Neutrophil (primary cell): ENCODE measurements around the gene ZNF862.

Experiments
- H3K27ac ChIP-seq: fragments of 200-600 bp; sonication (generic); 2 replicates; pipeline ENCODE4 v1.5.1; 2016; ENCODE audit warnings: mild to moderate bottlenecking, moderate library complexity
- H3K27me3 ChIP-seq: fragments of 200-600 bp; sonication (generic); 2 replicates; pipeline ENCODE4 v1.6.0; 2016; ENCODE audit warnings: mild to moderate bottlenecking
- H3K36me3 ChIP-seq: fragments of 200-600 bp; sonication (generic); 2 replicates; pipeline ENCODE4 v1.5.1; 2017
- H3K4me1 ChIP-seq, 2 experiments: fragments of 200-600 bp in 1 of 2; sonication (generic) in 1 of 2; 1 replicate in 1 of 2; 2 replicates in 1 of 2; pipeline versions ENCODE4 v1.5.1 to v1.6.1; 2013 to 2016; ENCODE audit warnings: low read depth in 1 of 2, low read length in 1 of 2, mild to moderate bottlenecking in 1 of 2, moderate library complexity in 1 of 2; ENCODE audit not compliant: control insufficient read depth in 1 of 2, insufficient read depth in 1 of 2
- H3K4me3 ChIP-seq, 2 experiments: fragments of 200-600 bp in 1 of 2; sonication (generic) in 1 of 2; 1 replicate in 1 of 2; 2 replicates in 1 of 2; pipeline ENCODE4 v1.5.1; 2013 to 2016; ENCODE audit warnings: low read depth in 1 of 2, low read length in 1 of 2, mild to moderate bottlenecking in 1 of 2, moderate library complexity in 1 of 2
- H3K9me3 ChIP-seq: fragments of 200-600 bp; sonication (generic); 2 replicates; pipeline ENCODE4 v1.5.1; 2016
- CTCF ChIP-seq: fragments of 200-600 bp; sonication (generic); IDR thresholded peaks from 2 replicates; pipeline ENCODE4 v1.5.1; 2016; ENCODE audit warnings: antibody characterized with exemption

Gene ZNF862

GRCh38 chr7:149830997-149831740, 7.0 kb upstream of the ZNF862 start:
- Histone ChIP-seq H3K27me3 (peaks cover 19% of the 10 kb centered on the region), H3K9me3 (no peaks in the 10 kb centered on the region), H3K4me3 (no peak overlapping the region), H3K36me3 (no peaks in the 10 kb centered on the region), H3K4me1 (no peaks in the 10 kb centered on the region), H3K27ac (no peak overlapping the region)
- no peak for TF ChIP-seq CTCF

DNA sequence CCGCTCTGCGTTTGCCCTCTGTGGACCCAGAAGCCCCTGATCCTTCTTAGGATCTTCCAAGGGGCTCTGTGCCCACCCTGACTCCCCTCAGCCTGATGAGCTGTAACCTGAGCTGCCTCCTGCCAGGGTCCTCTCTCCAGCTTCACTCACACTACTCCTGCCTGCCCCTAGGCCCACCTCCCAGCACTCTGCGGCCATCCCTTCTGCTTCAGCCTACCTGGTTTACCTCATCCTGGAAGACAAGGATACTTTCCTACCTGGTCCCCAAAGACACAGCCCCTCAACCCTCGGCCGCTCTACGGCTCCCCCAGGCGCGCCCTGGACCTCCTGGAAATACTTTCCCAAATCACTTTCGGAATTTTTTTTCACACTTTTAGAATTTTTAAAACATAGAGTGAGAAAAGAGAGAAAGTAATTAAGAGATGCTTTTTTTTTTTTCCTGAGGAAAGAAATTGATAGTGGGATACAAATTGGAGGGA, 6.4 kb upstream of the ZNF862 start:
- Histone ChIP-seq H3K27me3 (peaks cover 19% of the 10 kb centered on the region), H3K36me3 (no peaks in the 10 kb centered on the region), H3K4me3 (no peak overlapping the region), H3K4me1 (no peaks in the 10 kb centered on the region), H3K27ac (no peak overlapping the region), H3K9me3 (no peaks in the 10 kb centered on the region)
- no peak for TF ChIP-seq CTCF

DNA sequence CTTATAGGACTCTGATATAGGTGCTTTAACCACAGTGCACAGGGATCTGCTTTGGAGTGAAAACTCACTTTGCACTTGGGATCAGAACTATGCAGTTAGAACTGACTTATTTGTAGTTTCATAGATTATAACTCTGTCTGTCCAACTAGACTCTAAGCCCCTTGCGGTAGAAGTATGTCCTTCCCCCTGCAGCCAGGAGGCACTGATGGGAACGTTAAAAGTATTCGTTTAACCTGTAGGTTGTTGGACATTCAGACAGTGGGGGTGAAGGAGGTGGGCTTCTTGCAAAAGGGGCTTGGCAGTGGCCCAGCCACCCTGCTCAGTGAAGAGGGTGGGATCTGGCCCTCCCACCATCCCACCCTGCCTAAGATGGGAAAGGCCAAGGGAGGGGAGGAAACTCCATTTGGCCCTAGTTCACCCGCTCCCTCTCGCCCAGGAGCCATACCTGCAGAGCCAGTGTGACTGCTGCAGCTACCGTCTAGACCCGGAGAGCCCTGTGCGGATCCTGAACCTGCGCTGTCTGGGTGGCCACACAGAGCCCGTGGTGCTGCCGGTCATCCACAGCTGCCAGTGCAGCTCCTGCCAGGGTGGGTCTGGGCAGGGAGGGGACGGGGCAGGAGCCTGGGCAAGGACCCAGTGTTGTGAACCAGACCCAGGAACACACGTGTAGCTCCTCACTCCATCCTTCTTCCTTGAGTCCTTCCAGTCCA, 5.7 kb upstream of the ZNF862 start:
- Histone ChIP-seq H3K4me1 (no peaks in the 10 kb centered on the region), H3K27me3 (peaks cover 19% of the 10 kb centered on the region), H3K36me3 (no peaks in the 10 kb centered on the region), H3K4me3 (no peak overlapping the region), H3K9me3 (no peaks in the 10 kb centered on the region), H3K27ac (no peak overlapping the region)
- no peak for TF ChIP-seq CTCF

GRCh38 chr7:149833495-149834130, 4.6 kb upstream of the ZNF862 start:
- peaks cover under 1 to 5% of the 10 kb centered on the region in 2 experiments for H3K4me1 ChIP-seq
- no peak overlapping the region for H3K4me3 ChIP-seq
- TF ChIP-seq CTCF, result no peak
- H3K9me3 ChIP-seq, result no peaks in the 10 kb centered on the region
- H3K27ac ChIP-seq, result no peak overlapping the region
- no peaks in the 10 kb centered on the region for H3K36me3 ChIP-seq
- peaks cover 19% of the 10 kb centered on the region for H3K27me3 ChIP-seq

GRCh38 chr7:149834601-149835000, 3.6 kb upstream of the ZNF862 start:
- Histone ChIP-seq H3K36me3 (no peaks in the 10 kb centered on the region), H3K4me1 (peaks cover 6 to 11% of the 10 kb centered on the region in 2 experiments), H3K4me3 (no peak overlapping the region), H3K27me3 (peaks cover 19% of the 10 kb centered on the region), H3K9me3 (no peaks in the 10 kb centered on the region), H3K27ac (no peak overlapping the region)
- TF ChIP-seq CTCF, result no peak
